NK-92 (cell line): Measurements from ENCODE around the gene CASS4.
"Not testable (repeated sequence)": the region's sequence is repeated elsewhere in the genome, so short reads cannot be mapped to it uniquely, and the experiment has no call there.

ENCODE experiments used
- DNase-seq: peaks from one replicate; lab custom pipeline; 2025; ENCODE audit not compliant: unreplicated experiment; lab: John Stamatoyannopoulos, UW

Gene CASS4

DNA sequence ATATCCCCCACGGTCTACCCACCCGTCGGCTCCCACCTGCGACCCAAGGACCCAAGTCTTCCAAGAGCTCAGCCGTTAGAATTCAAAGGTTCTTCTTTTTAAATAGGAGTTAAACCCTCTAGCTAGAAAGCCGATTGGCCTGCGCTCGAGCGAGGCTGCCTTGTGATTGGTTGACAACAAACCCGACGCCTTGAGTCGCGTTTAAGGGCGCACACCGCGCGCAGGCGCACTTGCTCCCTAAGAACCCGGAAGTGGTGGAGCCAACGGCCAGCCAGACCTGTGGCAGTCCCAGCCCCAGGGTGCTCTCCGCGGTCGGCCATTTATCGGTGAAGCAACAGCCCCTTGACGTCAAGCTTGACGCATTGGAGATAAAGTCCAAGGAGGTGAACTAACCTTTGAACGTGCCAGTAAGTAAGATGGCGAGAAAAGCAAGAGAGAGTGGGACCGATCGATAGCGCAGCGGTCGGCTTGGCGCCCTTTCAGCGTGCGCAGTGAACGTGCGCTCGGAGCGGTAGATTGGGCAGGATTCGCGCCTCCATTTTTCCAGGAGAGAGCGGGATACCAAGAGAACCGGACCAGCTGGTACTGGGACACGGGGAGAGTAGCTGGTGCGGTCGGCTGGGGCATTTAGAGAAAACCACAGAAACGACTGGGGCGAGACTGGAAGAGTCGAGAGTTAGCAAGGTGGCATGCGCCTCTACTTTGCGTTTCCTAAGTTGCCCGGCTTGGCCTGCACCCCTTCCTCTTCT lies 19.8 kb upstream of the CASS4 start, which contains the start of the genes AURKA and CSTF1:
Gene AURKA, minus strand, starts transcription at position 84 of the 749 bp plus-strand sequence. CDS start 4,018 bp downstream, outside the sequence.
Gene CSTF1, plus strand, starts transcription at position 514 of the 749 bp plus-strand sequence. CDS start 2,908 bp downstream, outside the sequence.
- DNase-seq: peak; percentile 94

DNA sequence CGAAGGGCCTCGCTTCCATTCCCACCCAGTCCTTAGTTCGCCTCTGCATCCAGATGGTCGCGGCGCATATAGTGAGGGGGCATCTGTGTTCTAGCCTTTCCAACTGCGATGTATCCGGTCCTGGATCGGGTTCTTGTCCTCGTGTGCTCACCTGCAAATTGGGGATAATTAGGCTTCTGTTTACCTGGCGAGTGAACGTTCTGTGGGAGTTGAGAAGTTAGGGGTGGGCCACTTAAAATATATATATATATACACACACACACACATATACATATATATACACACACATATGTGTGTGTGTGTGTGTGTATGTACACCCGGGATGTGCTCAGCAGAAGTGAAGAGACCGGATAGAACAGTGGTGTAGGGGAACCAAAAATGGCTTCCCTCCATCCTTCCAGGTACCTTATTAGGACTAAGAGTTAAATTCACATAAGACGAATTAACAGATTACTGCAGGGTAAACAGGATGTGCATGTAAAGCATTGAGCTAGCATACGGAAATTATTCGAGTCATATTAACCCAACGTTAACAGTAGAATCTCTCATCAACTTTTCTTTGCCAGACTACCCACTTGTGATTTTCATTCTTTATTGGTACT lies 19.1 kb upstream of the CASS4 start:
- DNase-seq: no peak

DNA sequence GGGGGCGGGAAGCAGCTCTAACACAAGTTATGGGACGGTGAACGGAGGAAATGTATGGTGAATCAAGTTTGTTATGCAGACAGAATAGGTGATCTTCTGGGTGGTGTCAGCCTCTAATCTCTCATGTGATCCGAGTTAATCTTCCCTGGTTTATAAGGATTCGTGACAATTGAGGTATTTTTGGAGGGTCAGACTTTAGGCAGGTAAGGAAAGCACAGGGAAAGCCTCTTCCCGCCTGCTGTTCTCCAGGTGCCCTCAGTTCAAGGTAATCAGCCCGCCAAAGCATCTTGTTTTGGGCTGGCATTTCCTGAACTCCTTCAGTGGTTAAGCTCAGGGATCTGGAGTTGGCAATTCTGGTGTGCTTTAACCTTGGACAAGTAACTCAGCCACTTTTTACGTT lies 18.4 kb upstream of the CASS4 start:
- no peak for DNase-seq

DNA sequence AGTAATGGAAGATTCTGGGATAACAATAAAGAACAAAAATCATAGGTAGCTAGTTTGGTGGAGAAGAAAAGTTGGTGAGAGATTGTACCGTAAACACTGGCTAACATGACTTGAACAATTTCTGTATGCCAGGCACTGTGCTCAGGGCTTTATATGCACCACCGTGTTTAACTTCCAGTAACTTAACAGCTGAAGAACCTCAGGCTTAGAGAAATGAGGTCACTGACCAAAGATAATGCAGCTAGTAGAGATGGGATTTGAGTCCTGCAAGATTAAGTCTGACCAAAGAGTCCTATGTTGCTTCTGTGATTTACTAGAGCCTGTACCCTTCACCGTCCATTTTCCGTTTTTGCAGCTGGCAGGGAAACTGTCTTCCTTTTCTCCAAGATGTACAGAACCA lies 16.9 kb upstream of the CASS4 start:
- no peak for DNase-seq

DNA sequence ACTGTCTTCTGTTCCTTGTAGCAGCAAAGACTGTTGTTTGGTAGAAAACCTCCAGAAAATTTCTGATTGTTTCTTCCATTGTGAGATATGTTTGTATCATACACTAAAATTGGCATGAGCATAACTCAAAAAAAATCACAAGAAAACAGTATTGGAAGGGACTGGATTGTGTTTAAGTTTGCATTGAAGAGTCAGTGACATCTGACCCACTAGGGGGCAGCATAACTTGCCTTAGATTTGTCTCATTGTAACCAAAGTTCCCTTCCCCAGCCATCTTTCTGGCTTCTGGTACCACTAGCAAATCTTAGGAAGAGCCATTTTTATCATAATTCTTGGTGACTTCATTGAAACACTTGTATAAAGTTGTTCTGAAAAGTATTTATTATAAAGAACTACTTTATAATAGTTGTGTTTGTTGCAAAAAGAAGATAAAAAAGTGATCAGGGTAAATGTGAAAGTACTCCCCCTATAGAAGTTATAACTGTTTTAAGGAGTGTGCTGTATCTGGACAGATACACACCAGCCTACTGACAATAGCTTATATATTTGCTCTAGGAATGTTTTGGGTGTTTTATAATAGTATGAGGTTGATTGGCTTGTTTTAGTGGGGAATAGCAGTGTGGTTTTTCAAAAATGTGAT lies 11.9 kb upstream of the CASS4 start:
- no peak for DNase-seq

DNA sequence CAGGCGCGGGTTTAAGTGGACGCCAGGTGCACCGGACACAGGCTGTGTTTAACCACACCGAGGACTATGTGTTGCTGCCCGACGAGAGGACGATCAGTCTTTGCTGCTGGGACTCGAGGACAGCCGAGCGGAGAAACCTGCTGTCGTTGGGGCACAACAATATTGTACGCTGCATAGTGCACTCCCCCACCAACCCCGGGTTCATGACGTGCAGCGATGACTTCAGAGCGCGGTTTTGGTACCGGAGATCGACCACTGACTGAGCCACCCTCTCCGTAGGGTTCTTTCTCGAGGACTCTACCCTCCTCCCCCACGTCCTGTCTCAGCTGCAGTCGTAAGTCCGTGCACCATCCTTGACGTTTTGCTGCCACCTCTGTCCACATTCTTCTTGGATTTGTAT lies 8.6 kb upstream of the CASS4 start:
- DNase-seq: no peak

DNA sequence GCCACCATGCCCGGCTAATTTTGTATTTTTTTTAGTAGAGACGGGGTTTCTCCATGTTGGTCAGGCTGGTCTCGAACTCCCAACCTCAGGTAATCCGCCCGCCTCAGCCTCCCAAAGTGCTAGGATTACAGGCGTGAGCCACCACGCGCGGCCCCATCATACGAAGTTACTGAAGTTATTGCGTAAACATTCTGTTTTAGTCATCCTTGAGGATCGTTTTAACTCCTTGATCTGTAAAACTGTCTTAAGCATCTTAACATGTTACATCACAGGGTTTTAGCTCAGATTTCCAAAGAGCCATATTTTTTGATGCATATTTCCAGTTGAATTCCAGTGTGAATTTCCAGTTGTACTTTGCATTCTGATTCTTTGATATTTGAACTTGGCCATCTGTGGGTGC lies 6.7 kb upstream of the CASS4 start:
- DNase-seq: not testable (repeated sequence)

DNA sequence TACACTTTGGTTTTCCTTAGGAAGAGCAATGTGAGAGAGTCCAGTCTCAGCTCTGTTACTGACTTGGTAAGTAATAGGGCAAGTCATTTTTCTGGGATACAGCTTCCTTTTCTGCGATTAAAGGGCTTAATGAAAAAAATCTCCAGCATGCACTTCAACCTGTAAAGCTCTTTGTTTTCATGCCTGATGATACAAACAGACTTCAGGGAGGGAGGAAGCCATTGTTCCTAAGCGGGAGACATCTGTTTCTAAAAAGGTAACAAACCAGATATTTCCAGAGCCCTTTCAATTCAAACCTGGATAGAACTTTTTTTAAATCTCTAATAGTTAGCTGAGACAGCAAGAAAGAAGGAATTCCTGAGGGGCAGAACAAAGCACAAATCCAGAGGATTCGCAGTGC lies 5.2 kb upstream of the CASS4 start:
- no peak for DNase-seq

DNA sequence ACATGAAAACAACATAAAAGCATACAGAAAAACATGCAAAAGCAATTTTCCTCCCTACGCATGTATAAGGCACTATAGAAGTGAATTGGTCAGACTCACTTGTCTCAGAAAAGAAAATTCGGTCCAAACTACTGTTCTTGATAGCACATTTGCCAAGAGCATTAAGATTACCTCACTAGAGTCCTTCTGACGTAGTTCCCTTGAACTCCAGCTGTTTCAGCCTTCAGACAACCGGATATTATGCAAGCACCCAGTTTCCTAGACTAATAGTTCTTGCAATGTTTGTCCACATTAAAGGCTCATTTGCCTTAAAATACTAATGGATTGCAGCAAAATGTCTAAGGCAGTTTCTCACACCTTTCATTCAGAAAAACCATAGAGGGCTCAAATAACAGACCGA lies 2.5 kb upstream of the CASS4 start:
- DNase-seq: no peak

DNA sequence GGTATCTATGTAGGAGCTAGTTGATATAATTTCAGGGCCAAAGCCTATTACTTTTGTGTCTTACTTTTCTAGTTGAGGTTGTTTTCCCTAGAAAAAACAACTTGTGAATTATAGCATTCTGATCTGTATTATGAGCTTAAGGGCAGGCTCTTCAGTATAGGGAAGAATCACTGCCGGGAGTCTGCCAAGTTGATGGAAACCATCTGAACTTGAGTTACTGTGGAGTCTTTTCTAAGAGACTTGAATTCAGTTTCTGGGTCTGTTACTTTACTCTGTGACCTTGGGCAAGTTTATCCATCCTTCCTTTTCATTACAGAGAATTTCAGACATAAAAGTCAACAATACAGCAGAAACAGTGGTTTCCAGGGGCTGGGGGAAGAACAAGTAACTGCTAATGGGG lies 2.1 kb upstream of the CASS4 start:
- DNase-seq: no peak

DNA sequence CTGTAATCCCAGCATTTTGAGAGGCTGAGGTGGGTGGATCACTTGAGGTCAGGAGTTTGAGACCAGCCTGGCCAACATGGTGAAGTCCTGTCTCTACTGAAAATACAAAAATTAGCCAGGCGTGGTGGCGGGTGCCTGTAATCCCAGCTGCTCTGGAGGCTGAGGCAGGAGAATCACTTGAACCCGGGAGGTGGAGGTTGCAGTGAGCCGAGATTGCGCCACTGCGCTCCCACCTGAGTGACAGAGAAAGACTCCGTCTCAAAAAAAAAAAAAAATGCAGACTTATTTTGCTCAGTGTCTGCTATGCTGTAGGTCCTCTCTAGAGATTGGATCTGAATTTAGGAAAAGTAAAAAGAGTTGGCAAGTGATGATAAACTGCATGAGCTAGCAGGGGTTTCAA lies 773 bp upstream of the CASS4 start:
- not testable (repeated sequence) for DNase-seq

DNA sequence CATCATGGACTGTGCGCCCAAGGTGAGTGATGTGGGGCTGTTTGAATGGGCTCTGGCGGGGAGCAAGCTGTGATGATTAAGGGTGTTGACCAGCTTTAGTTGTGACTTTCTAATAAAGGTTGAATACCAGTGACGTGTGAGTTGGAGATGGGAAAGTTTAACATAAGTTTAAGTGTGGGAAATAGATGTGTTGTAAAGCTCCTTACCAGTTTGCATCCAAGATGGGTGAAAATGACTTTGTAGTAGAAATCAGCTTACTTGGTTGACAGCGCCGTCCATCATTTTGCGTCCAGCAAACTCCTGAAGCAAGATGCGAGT lies 372 bp downstream of the CASS4 start:
- no peak for DNase-seq

DNA sequence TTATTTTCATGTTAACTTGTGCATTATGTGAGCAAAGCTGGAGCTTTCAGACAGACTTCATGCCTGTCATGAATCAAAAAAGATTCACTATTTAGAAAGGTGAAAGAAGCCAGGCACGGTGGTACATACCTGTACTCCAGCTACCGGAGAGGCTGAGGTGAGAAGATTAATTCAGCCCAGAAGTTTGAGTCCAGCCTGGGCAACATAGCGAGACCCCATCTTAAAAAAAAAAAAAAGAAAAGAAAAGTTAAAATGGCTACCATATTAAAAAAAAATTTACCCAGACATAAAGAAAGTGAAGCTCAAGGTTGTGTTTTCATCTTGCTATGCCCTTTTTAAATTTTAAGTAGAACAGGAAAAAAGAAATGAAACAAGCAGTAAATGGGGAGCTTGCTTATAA lies 889 bp downstream of the CASS4 start:
- no peak for DNase-seq

DNA sequence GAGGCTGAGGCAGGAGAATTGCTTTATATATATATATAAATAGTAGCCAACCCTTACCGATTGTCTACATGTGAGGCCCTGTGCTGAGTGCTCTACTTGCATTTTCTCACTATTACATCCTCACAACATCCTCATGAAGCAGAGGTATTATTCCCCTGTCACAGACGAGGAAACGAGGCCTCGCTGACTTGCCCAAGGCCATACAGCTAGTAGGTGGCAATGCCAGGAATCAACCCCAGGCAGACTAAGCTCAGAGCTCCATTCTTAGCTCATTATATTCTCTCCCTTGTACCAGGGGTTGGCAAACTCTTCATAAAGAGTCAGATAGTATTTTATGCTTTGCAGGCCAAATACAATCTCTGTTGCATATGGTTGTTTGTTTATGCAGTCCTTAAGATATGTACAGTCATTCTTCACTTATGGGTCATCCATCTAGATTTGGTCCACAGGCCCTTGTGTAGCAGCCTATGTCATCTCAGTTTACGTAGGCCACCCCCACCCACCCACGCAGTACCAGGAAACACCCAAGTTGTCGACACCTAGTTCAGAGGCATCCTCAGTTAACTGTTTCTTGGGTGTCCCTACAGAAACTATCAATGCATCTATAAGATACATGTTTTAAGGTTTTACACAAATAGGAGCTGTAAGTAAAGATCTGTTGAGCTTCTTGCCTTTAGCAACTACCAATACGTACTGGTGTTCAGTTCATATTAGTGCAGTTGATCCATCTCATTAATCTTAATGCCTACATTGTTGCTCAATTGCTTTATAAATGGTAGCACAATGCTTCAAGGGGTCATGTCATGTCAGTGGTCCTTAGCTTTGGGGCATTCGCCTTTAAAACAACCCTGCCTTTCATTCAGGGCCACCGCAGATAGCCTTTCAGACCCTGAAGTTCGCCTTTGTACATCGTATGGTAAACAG lies 3.0 kb downstream of the CASS4 start:
- no peak for DNase-seq

DNA sequence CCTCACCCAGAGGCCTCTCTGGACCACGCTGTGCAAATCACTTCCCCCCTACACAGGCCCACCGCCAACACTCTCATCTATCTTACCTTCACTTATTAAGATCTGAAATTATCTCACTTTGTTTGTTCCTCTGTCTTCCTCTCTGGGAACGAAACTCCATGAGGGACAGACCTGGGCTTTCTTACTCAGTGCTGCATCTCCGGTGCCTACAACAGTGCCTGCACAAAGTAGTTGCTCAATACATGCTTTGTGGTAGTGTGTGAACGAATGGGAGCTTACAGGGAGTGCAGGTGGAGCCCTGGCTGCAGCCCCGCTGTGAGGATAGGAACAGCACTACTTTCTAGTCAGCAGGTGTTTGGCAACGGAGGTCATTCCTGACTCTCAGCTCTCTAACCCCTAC lies 5.3 kb downstream of the CASS4 start:
- DNase-seq: no peak

DNA sequence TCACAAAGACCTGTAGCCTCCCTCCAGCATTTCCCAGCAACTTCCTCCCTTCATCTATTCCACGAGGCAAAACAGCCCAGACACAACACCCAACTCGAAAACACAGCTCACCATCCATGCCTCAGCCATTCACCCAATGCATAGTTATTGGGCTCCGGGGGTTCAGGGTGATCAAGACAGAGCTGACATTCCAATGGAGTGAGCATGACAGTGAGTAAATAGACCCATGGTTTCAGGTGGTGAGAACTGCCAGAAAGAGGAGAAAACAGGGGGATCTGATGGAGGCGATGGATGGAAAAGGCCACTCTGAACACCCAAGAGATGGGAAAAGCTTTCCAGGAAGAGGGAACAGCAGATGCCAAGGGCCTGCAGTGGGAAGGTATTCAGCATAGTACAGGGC lies 5.9 kb downstream of the CASS4 start:
- DNase-seq: no peak

DNA sequence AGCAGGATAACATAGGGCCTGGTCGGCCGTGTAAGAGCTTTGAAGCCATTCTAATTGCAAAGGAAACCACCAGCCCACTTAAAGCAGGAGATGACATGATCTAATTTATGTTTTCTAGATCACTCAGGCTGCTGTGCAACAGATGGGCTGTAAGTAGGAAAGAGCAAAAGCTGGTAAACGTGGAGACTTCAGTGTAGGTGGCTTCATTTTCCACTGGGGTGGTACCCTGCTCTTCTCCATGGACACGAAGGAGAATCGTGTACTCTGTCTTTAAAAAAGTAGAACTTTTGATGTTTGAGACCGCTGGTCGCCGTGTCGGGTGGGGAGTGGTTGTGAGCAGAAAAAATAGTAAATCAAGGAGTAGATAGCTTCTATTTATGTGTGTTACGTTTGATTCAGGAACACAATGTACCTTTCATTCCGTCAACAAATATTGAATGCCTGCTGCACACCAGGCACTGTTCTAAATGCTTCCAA lies 6.4 kb downstream of the CASS4 start:
- no peak for DNase-seq

DNA sequence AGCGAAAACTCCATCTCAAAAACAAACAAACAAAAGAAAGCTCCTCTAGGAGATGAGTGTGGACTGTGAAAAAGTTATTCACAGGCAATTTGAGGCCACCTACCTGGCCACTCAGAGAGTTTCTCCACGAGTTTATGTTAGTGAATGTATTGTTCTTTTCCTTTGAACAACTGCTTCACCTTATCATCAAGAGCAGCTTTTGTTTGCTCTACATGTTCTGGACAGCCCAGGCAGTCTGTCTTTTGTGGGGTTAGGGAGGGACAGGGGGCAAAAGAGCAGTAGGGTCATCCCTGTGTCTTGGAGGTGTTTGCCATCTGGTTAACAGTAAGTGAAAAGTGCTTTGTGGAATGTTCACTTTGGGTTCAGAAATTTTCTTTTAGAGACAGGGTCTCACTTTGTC lies 8.0 kb downstream of the CASS4 start:
- DNase-seq: no peak

DNA sequence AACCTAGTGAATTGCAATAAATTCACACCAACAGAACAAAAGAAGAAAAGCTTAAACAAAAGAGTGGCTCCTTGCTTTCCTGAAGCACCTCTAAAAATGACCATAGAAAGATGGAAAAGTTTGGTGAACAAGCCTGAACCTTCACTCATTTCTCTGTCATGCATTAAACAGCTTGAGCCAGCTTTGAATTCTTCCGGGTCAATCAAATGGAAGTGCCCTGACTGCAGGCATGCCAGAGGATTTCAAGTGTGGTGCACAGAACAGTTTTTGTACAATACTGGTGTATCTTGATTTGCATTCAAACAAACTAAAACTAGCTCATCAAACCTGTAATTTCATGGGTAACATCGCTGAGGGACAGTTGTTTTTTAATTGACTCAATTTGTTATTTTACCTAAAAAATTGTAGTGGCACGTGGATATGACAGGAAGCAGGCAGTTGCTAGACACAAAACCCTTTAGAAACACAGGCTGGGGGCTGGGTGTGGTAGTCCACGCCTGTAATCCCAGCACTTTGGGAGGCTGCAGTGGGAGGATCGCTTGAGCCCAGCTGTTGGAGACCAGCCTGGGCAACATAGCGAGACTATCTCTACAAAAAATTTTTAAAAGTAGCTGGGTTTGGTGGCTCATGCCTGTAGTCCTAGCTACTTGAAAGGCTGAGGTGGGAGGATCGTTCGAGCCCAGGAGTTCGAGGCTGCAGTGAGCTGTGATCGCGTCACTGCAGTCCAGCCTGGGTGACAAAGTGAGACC lies 9.1 kb downstream of the CASS4 start:
- no peak for DNase-seq

DNA sequence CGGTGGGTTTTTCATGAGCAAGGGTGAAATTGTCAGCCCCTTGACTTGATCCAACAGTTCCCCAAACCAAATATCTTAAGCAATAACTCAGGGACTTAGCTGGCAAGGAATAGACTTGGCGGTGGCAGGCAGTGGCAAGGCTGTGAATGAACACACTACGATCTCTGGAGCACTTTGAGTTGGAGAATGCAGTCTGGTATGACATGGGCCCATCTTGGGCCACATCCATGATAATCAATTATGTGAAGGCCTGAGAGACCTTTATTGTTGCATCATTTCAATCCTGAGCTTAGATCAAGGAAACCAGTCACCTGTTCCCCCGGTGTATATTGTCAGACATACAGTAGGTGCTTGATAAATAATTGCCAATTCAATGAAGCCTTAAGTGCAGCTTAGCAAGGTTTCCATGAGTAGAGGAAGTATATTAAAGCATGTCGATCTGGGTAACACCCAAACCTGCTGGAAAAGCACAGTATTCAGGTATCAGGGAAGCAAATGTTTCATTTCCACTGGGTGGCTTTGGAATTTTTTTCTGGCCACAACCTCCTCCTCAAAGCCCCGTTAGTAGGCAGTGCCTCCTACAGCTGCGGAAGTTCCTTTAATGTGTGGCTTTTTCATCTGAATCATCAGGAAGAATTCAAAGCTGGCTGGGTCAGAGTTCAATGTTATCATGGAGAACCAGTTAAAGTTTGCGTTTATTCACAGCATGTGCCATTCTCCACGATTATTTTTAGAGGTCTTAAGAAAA lies 10.2 kb downstream of the CASS4 start:
- DNase-seq: no peak
